Measurements from ENCODE around the gene SLC37A3.

- no peak for TF ChIP-seq CTCF (IDR thresholded peaks at IDR 0.05)
- TF ChIP-seq POLR2A (IDR thresholded peaks at IDR 0.05) = no peak
Observed at GRCh38 chr7:140446467-140446866, 48.1 kb upstream of the SLC37A3 start.
